ENCODE data around the gene PTPMT1.

The PTPMT1 gene

DNA sequence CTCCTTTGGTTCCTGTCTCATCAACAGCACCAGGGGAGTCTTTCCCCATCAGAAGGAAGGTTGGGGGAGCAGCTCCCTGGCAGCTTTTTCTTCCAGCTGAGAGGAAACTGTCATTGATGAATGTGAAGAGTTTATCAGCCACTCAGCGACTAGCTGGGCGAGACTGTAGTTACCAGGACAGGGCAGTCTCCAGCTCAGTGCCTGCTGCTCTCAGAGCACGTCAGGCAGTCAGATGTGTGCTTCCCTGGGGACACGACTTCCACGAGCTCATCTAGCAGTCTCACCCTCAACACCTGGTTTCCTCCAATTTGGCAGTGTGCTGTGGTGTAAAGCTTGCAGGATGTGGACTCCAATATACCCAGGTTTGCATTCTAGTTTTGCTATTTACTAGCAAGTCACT is 41.3 kb downstream of the PTPMT1 start:
- DNase-seq = no peak

GRCh38 chr11:47607380-47607779 is 42.0 kb downstream of the PTPMT1 start:
- peak in 6 of 56 donors; percentile 29 to 47 (median 38) for DNase-seq

GRCh38 chr11:47609675-47610074 is 44.3 kb downstream of the PTPMT1 start:
- DNase-seq = no peak

- DNase-seq = peak in 4 of 56 donors; percentile 25 to 47 (median 35)
Observed at GRCh38 chr11:47611348-47611794, 46.0 kb downstream of the PTPMT1 start.

GRCh38 chr11:47615249-47615648 is 49.9 kb downstream of the PTPMT1 start:
- no peak for DNase-seq

GRCh38 chr11:47616726-47617416 is 51.5 kb downstream of the PTPMT1 start:
- DNase-seq = peak in 19 of 56 donors; percentile 19 to 76 (median 37)

DNA sequence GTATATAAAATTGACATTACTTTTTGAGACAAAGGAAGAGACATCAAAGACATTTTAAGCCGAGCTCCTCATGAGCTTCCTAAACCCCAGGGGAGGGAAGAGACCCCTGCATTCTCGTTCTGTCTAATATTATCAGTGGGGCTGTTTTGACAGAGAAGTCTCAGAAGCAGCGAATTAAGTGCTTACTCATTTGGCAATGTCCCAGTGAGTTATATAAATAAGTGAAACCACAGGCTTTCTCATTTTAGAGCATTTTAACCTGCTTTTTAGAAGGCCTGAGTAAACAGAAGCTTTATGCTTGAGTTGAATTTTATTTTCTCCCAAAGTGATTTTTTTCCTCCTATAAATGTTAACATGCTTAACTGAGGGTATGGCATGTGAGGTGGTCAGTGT is 52.0 kb downstream of the PTPMT1 start:
- DNase-seq = no peak

DNA sequence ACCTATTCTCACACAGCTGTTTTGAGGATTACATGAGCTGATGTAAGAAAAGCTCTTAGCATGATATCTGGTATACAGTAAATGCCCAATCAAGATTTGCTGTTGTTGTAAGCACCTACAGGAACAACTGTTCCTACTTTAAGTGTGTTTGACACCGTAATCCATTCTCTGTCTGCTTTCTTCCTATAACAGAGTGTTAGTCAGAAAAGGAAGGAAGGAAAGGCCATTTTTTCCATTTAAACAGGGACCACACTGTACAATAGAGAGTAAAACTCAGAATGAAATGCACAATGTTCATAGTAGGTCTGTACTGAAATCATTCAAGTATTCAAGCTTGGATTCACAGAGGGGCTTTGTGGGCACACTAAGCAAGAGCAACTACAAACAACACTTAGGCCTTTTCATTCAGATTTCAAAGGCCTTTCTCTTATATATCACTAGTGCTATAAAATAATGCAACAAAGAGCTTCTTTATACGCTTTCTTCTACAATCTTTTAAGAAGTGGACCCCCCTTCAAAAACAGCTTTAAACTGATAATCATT is 55.5 kb downstream of the PTPMT1 start:
- DNase-seq = no peak

Data from amygdala (tissue), 56 donors.